AG04449 (cell line): ENCODE data around the gene VEGFA.

Experiments
- CTCF ChIA-PET: fragments of 350-600 bp; formaldehyde crosslinking; extraction: SDS; loops from one replicate; lab custom pipeline; 2021; ENCODE audit warnings: antibody characterized with exemption; lab: Yijun Ruan, JAX
- POLR2A ChIA-PET: fragments of 400-600, 350-600 bp; formaldehyde crosslinking; extraction: SDS; loops from one replicate; lab custom pipeline; 2020; ENCODE audit warnings: antibody characterized with exemption, inconsistent platforms; lab: Yijun Ruan, JAX
- DNase-seq: peaks from one replicate; pipeline ENCODE4 v3.0.0-alpha.2; 2010; ENCODE audit warnings: low read depth, low spot score
- H3K4me3 ChIP-seq: 2 replicates; pipeline ENCODE4 v1.5.1; 2011; ENCODE audit warnings: low read depth, mild to moderate bottlenecking, control low read depth, low read length
- CTCF ChIP-seq: IDR thresholded peaks from one replicate; pipeline ENCODE4 v1.5.1; 2011; ENCODE audit warnings: mild to moderate bottlenecking, moderate library complexity, low read length, control low read depth, inconsistent platforms; ENCODE audit not compliant: insufficient read depth; ENCODE audit errors: missing control alignments

VEGFA gene

GRCh38 chr6:43724914-43725642 lies 44.9 kb upstream of the VEGFA start:
- no peak for DNase-seq
- no peak for TF ChIP-seq CTCF
- POLR2A ChIA-PET: interaction anchor here (0.7 to 1.0 kb wide), 2 partner anchors 35 to 44 kb away, joined by 3 to 6 read pairs; partner anchors contain the start of gene VEGFA
- H3K4me3 ChIP-seq: no peak overlapping the region
- CTCF ChIA-PET: interaction anchor here (0.7 to 7.5 kb wide), 30 partner anchors 8 to 578 kb away, joined by 3 to 187 read pairs (median 4); partner anchors contain the start of genes MRPS18A and VEGFA

DNA sequence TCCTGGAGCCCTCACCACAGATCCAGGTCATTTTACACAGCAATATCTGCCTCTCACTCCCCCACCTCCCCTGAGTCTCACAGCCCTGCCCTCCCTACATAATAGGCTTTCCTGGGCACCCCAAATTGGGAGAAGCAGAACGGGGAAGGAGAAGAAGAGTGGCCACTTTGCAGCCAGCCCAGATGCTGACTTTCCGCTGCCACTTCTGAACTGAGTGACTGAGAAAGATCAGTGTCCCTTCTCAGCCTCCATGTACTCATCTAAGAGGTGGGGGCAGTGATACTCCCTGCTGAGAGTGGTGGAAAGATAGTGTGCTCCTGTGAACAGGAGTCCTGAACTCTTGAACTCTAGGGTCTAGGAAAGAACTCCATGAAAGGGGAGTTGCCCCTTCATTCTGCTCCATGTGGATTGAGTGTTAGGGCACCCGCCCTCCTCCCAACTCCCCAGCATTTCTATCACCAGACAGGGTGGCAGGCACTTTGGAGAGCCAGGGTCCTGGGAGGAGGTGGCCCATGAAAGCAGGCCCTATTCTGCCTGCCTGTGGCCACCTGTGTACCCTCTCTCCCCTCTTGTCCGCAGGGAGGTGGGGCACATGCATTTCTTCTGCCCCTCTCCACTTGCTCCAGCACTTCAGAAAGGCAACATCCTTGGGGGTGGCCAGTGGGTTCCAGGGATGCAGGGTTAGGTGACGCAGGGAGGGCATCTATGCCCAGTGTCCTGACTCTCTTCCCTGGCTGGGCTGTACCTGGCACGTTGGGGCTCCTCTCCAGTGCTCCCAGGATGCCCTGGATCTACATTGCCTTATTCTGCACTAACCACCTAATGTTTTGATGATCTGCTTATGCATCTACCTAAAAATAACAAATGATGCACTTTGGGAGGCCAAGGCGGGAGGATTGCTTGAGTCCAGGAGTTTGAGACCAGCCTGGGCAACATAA lies 44.1 kb upstream of the VEGFA start:
- no peak for DNase-seq
- no peak overlapping the region for H3K4me3 ChIP-seq
- POLR2A ChIA-PET: no interaction called here
- no peak for TF ChIP-seq CTCF
- CTCF ChIA-PET: interaction anchor here (0.9 to 7.5 kb wide), 5 partner anchors 13 to 351 kb away, joined by 3 to 187 read pairs (median 7); no protein-coding TSS in a partner anchor

DNA sequence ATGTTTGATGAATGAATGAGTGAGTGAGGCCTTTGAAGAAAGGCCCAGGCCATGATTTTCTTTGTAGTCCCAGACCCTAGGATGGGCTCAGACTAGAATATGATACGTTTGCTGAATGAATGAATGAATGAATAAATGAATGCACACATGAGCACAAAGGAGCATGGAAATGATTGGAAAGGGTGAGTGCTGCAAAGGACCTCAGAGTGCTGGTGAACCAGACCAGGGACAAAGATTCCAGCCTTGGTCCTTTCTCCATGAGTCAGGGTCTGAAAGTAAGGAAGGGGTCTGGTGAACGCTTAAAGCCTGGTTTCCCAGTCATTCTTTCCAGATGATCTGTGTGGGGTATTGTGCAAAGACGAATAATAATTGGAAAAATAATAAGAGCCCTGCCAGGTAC lies 42.4 kb upstream of the VEGFA start:
- no peak for TF ChIP-seq CTCF
- no peak for DNase-seq
- POLR2A ChIA-PET: no interaction called here
- no peak overlapping the region for H3K4me3 ChIP-seq
- CTCF ChIA-PET: interaction anchor here (1.0 to 1.6 kb wide), 4 partner anchors 8 to 47 kb away, joined by 3 to 8 read pairs (median 4); partner anchors contain the start of gene VEGFA

DNA sequence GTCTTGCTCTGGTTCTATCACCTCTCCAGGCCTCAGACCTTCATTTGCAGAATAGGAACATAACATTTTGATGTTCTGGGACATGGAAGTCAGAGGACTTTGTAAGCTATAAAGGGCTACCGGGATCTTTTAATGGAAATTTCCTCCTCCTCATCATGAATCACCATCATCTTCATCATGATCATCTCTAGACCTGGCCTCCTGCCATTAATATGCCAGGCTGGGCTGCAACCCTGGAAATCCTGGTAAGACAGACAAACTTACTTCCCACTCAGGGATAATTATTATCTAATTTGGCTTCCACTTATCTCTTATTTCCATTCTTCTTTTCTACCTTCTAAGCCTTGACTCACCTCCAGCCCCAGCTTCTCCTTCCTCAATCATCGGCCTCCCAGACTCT lies 41.4 kb upstream of the VEGFA start:
- no peak overlapping the region for H3K4me3 ChIP-seq
- POLR2A ChIA-PET: no interaction called here
- no peak for TF ChIP-seq CTCF
- no peak for DNase-seq
- CTCF ChIA-PET: interaction anchor here (1.0 to 1.6 kb wide), 5 partner anchors 9 to 350 kb away, joined by 3 to 8 read pairs (median 4); partner anchors contain the start of gene VEGFA

GRCh38 chr6:43729537-43729936 lies 40.5 kb upstream of the VEGFA start:
- ChIA-PET POLR2A (no interaction called here), CTCF (interaction anchor here (2.1 kb wide), 1 partner anchor 40 kb away, joined by 7 read pairs; the partner anchor contains the start of gene VEGFA)
- H3K4me3 ChIP-seq: no peak overlapping the region
- TF ChIP-seq CTCF: no peak
- no peak for DNase-seq
